Measurements from ENCODE around the gene VCPKMT.

DNA sequence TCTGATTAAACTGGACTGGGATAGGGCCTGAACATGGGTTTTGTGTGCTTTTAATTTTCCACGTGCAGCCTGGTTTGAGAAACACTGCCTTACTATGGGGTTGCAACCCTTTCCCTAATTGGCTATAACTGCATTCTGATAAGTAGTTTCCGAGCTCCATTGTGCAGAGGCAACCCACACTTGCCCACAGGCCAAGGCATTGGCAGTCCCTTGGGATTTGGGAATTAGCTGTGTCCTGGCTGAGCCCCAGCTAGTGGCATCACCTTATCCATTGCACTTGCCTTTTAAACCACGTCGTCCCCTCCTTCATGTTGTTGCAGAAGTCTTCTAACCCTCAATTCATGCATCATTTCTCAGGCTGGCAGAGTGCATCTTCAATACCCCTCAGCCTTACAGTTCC lies 10.2 kb downstream of the VCPKMT start:
- TF ChIP-seq EZH2phosphoT487 (IDR thresholded peaks at IDR 0.05; ENCODE audit: borderline replicate concordance) (no peak), CTCF (conservative IDR thresholded peaks at IDR 0.05; ENCODE audit: low read length) (no peak)
